IMR-90 (cell line): ENCODE data around the gene FKBP14. TPM values are rescaled to one million over a fixed set of nuclear protein-coding genes. Genes with fewer than 3 reads are reported as not detected.

Experiments
- ATAC-seq: fragments of 200-7000 bp; cut with Tn5 transposase; 2 replicates; pipeline ENCODE4 v1.9.1; 2020; ENCODE audit warnings: low read depth, mild to moderate bottlenecking, moderate library complexity
- BruUV-seq: library from RNA; stranded (reverse); fragments of 400-500 nt; replicated peaks from 2 replicates; lab custom pipeline; 2021; lab: Mats Ljungman, UMichigan
- CTCF ChIA-PET: fragments of 300-600 bp; formaldehyde crosslinking; extraction: SDS; loops from one replicate; lab custom pipeline; 2021; ENCODE audit warnings: antibody characterized with exemption; lab: Yijun Ruan, JAX
- POLR2A ChIA-PET: fragments of 300-600 bp; sonication (Branson Sonifier 250); formaldehyde crosslinking; loops from one replicate; lab custom pipeline; 2022; ENCODE audit warnings: antibody characterized with exemption; ENCODE audit not compliant: unreplicated experiment; lab: Charles Lee
- DNase-seq: peaks from one replicate; pipeline ENCODE4 v3.0.0; 2013
- H2AFZ ChIP-seq: replicated peaks from 2 replicates; pipeline ENCODE3; 2013; ENCODE audit warnings: low read length, mild to moderate bottlenecking; ENCODE audit not compliant: poor library complexity
- H2AK5ac ChIP-seq: 2 replicates; pipeline ENCODE4 v1.6.1; 2013; ENCODE audit warnings: low read depth, low read length, inconsistent platforms
- H2AK9ac ChIP-seq: replicated peaks from 2 replicates; pipeline ENCODE3; 2013; ENCODE audit warnings: mild to moderate bottlenecking, low read depth, low read length, moderate library complexity; ENCODE audit not compliant: poor library complexity
- H2BK120ac ChIP-seq: 2 replicates; pipeline ENCODE4 v1.6.1; 2013; ENCODE audit warnings: low read depth, low read length, inconsistent platforms
- H2BK15ac ChIP-seq: 3 replicates; pipeline ENCODE4 v1.6.1; 2013; ENCODE audit warnings: low read depth, low read length, inconsistent platforms
- H2BK20ac ChIP-seq: 2 replicates; pipeline ENCODE4 v1.6.1; 2013; ENCODE audit warnings: low read depth, mild to moderate bottlenecking, inconsistent platforms, low read length, moderate library complexity
- H2BK5ac ChIP-seq: 2 replicates; pipeline ENCODE4 v1.6.1; 2013; ENCODE audit warnings: mild to moderate bottlenecking, low read depth, low read length, inconsistent platforms; ENCODE audit not compliant: poor library complexity, severe bottlenecking
- H3K14ac ChIP-seq: replicated peaks from 2 replicates; pipeline ENCODE4 v1.6.1; 2013; ENCODE audit warnings: low read depth, low read length, inconsistent platforms
- H3K18ac ChIP-seq: 2 replicates; pipeline ENCODE4 v1.6.1; 2013; ENCODE audit warnings: low read depth, low read length, control low read depth
- H3K23ac ChIP-seq: 2 replicates; pipeline ENCODE4 v1.6.1; 2013; ENCODE audit warnings: low read depth, low read length, inconsistent platforms
- H3K27ac ChIP-seq: 2 replicates; pipeline ENCODE4 v1.5.1; 2013; ENCODE audit warnings: mild to moderate bottlenecking, control low read depth, low read length; ENCODE audit not compliant: insufficient read depth
- H3K27me3 ChIP-seq: 2 replicates; pipeline ENCODE4 v1.6.1; 2013; ENCODE audit warnings: low read length; ENCODE audit not compliant: control insufficient read depth, insufficient read depth
- H3K36me3 ChIP-seq: 2 replicates; pipeline ENCODE4 v1.6.1; 2013; ENCODE audit warnings: low read length, mixed read lengths; ENCODE audit not compliant: control insufficient read depth, insufficient read depth
- H3K4ac ChIP-seq: 2 replicates; pipeline ENCODE4 v1.6.1; 2013; ENCODE audit warnings: low read depth, low read length, inconsistent platforms
- H3K4me1 ChIP-seq: 2 replicates; pipeline ENCODE4 v1.6.1; 2013; ENCODE audit warnings: low read length, mixed read lengths; ENCODE audit not compliant: control insufficient read depth, insufficient read depth
- H3K4me2 ChIP-seq: 2 replicates; pipeline ENCODE4 v1.6.1; 2013; ENCODE audit warnings: low read depth, mild to moderate bottlenecking, control low read depth, low read length, moderate library complexity
- H3K4me3 ChIP-seq: 2 replicates; pipeline ENCODE4 v1.5.1; 2013; ENCODE audit warnings: low read depth, mild to moderate bottlenecking, control low read depth, low read length, moderate library complexity; ENCODE audit not compliant: insufficient read depth
- H3K56ac ChIP-seq: 2 replicates; pipeline ENCODE4 v1.6.1; 2013; ENCODE audit warnings: low read length, inconsistent platforms; ENCODE audit not compliant: insufficient read depth; ENCODE audit errors: extremely low read depth
- H3K79me1 ChIP-seq, 2 experiments: 2 replicates each; pipeline ENCODE4 v1.6.1; 2013; ENCODE audit warnings: low read length in 2 of 2, inconsistent platforms in 1 of 2, low read depth in 1 of 2
- H3K9ac ChIP-seq: 2 replicates; pipeline ENCODE4 v1.6.1; 2013; ENCODE audit warnings: low read depth, low read length, control low read depth
- H3K9me1 ChIP-seq: 2 replicates; pipeline ENCODE4 v1.6.1; 2013; ENCODE audit warnings: low read length, inconsistent platforms; ENCODE audit not compliant: insufficient read depth
- H3K9me3 ChIP-seq: 2 replicates; pipeline ENCODE4 v1.6.1; 2013; ENCODE audit warnings: low read length; ENCODE audit not compliant: control insufficient read depth, insufficient read depth
- H4K20me1 ChIP-seq: 2 replicates; pipeline ENCODE4 v1.6.1; 2013; ENCODE audit warnings: low read length, inconsistent platforms; ENCODE audit not compliant: insufficient read depth
- H4K5ac ChIP-seq: 2 replicates; pipeline ENCODE4 v1.6.1; 2013; ENCODE audit warnings: mild to moderate bottlenecking, low read depth, low read length, control low read depth
- H4K8ac ChIP-seq, 2 experiments: 2 replicates each; pipeline ENCODE4 v1.6.1; 2013; ENCODE audit warnings: low read depth in 2 of 2, low read length in 2 of 2, control low read depth in 1 of 2, inconsistent platforms in 1 of 2
- H4K91ac ChIP-seq: 2 replicates; pipeline ENCODE4 v1.6.1; 2013; ENCODE audit warnings: low read depth, low read length, inconsistent platforms; ENCODE audit not compliant: insufficient read depth
- CEBPB ChIP-seq: IDR thresholded peaks from 2 replicates; pipeline ENCODE4 v1.6.1; 2012; ENCODE audit warnings: low read depth, low read length, improper control_type of control experiment
- CHD1 ChIP-seq: IDR thresholded peaks from 2 replicates; pipeline ENCODE4 v1.6.1; 2012; ENCODE audit warnings: low read depth, low read length, improper control_type of control experiment
- FOS ChIP-seq: fragments of 150-350 bp; IDR thresholded peaks from 2 replicates; pipeline ENCODE4 v1.6.1; 2016; ENCODE audit warnings: low read depth, low read length
- WGBS, 2 experiments: methylation state at CpG; one replicate each; pipeline versions ENCODE4 v1.1.5 to v1.1.7; 2013; ENCODE audit warnings: missing lambda C conversion rate in 2 of 2; ENCODE audit not compliant: insufficient read length in 1 of 2; ENCODE audit errors: extremely low coverage in 2 of 2; 5-methylcytosine and 5-hydroxymethylcytosine counted together
- dilution Hi-C: fragments of 300-500 bp; cut with HindIII; formaldehyde crosslinking; loops from one replicate; pipeline ENCODE4 v1.14.3; 2018; ENCODE audit warnings: low sequenced_read_pairs; ENCODE audit not compliant: unreplicated experiment
- in situ Hi-C: fragments of 300-500 bp; cut with MboI; formaldehyde crosslinking; loops from 3 replicates; pipeline ENCODE4 v1.14.3; 2019; ENCODE audit warnings: low sequenced_read_pairs, inconsistent platforms, mixed read lengths
- intact Hi-C: fragments of 100-400 bp; cut with micrococcal nuclease; formaldehyde crosslinking; loops from 2 replicates; pipeline ENCODE4 v1.10.0; 2022
- polyA plus RNA-seq, 3 experiments: library from polyadenylated mRNA; depleted of rRNA; stranded (reverse); fragments of >200 nt; gene quantifications; 2 replicates each; pipeline ENCODE4 v1.2.3, GENCODE V29; 2012; ENCODE audit warnings: low replicate concordance in 1 of 3
- total RNA-seq: library from RNA; depleted of rRNA; stranded (reverse); fragments of >200 nt; gene quantifications from 2 replicates; pipeline ENCODE4 v1.2.3, GENCODE V29; 2012

Gene FKBP14
- total and polyA plus RNA-seq, 2 of the 4 experiments (the other 2 are of a cell fraction) = 26.3 to 27.1 TPM

DNA sequence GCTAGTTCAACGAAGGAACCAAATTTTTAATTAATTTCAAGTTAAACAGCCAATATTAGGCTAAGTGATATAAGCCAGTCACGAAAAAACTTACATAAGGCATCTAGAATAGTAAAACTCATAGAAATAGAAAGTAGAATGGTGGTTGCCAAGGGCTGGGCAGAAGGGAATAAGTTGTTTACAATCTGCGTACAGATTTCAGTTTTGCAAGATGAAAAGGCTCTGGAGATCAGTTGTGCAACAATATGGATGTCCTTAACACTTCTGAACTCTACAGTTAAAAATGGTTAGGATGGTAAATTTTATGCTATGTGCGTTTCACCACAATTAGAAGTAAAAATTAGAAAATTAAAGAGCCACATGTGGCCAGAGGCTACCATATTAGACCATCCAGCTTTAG lies 50.2 kb downstream of the FKBP14 start:
- Histone ChIP-seq H2AFZ (no peak overlapping the region), H2BK5ac (peak overlapping the region; percentile 20), H2AK5ac (no peak overlapping the region), H3K56ac (no peak overlapping the region), H4K5ac (no peak overlapping the region), H4K20me1 (peaks cover 68% of the 10 kb centered on the region), H3K36me3 (peaks cover 2% of the 10 kb centered on the region; the same call in 1 of the 2 replicates), H4K91ac (no peak overlapping the region), H3K4me1 (peaks cover 10% of the 10 kb centered on the region), H3K9me1 (peaks cover 20% of the 10 kb centered on the region), H2AK9ac (no peak overlapping the region), H3K4ac (no peak overlapping the region), H2BK120ac (no peak overlapping the region), H3K27me3 (no peaks in the 10 kb centered on the region), H2BK15ac (no peak overlapping the region), H3K9ac (no peak overlapping the region), H3K4me3 (no peak overlapping the region), H3K4me2 (peak overlapping the region; percentile 45; the same call in 1 of the 2 replicates), H2BK20ac (no peak overlapping the region), H3K23ac (peak overlapping the region; percentile 23; the same call in 1 of the 2 replicates), H3K27ac (no peak overlapping the region; the same call in 1 of the 2 replicates), H3K79me1 (peaks cover 37 to 70% of the 10 kb centered on the region in 2 experiments), H3K18ac (no peak overlapping the region), H4K8ac (no peak overlapping the region), H3K9me3 (no peaks in the 10 kb centered on the region), H3K14ac (no peak overlapping the region)
- BruUV-seq = no TSS peak
- dilution Hi-C loops = no loop called here
- peak; percentile 77 for TF ChIP-seq CEBPB
- TF ChIP-seq CHD1 = no peak
- no peak for TF ChIP-seq FOS
- in situ Hi-C loops = no loop called here
- intact Hi-C loops = no loop called here
- ChIA-PET POLR2A (no interaction called here), CTCF (no interaction called here)
- ATAC-seq (peak; percentile 69), DNase-seq (peak; percentile 34)
- no CpG with 5 or more reads among the region's 4 CpGs for WGBS, 2 experiments
